Chondrocyte (in vitro differentiated cells): ENCODE measurements around the gene CRYBB2. TPM values are rescaled to one million over a fixed set of nuclear protein-coding genes. Genes with fewer than 3 reads are reported as not detected.

Experiments used
- DNase-seq: peaks from one replicate; pipeline ENCODE4 v3.0.0; 2021; ENCODE audit warnings: mixed read lengths, low spot score
- H3K27ac Mint-ChIP-seq: one replicate; pipeline ENCODE4 v1.8.0; 2021; ENCODE audit warnings: mild to moderate bottlenecking, moderate library complexity, mixed read lengths; ENCODE audit not compliant: unreplicated experiment
- H3K27me3 Mint-ChIP-seq: 2 replicates; pipeline ENCODE4 v1.8.0; 2021; ENCODE audit warnings: low read depth, mixed read lengths
- H3K36me3 Mint-ChIP-seq: 2 replicates; pipeline ENCODE4 v1.8.0; 2021; ENCODE audit warnings: low read depth, mixed read lengths
- H3K4me1 Mint-ChIP-seq: 2 replicates; pipeline ENCODE4 v1.8.0; 2021; ENCODE audit warnings: low read depth, mild to moderate bottlenecking, mixed read lengths
- H3K4me3 Mint-ChIP-seq: one replicate; pipeline ENCODE4 v1.8.0; 2021; ENCODE audit warnings: mild to moderate bottlenecking, moderate library complexity, mixed read lengths; ENCODE audit not compliant: unreplicated experiment
- H3K9me3 Mint-ChIP-seq: 2 replicates; pipeline ENCODE4 v1.8.0; 2021; ENCODE audit warnings: low read depth, mixed read lengths
- CTCF ChIP-seq: fragments of 200-600 bp; sonication (generic); IDR thresholded peaks from 2 replicates; pipeline ENCODE4 v1.5.0; 2021; ENCODE audit warnings: antibody characterized with exemption, mild to moderate bottlenecking, moderate library complexity
- total RNA-seq: library from RNA; stranded (reverse); gene quantifications from 3 replicates; pipeline ENCODE4 v1.2.1, GENCODE V29; 2021

CRYBB2 gene
- total RNA-seq, 1 donor from 2014 or later: not detected

GRCh38 chr22:25212337-25212736 is 7.1 kb upstream of the CRYBB2 start:
- H3K27ac Mint-ChIP-seq: no peak overlapping the region
- DNase-seq: no peak
- peaks cover 9% of the 10 kb centered on the region for H3K36me3 Mint-ChIP-seq
- H3K27me3 Mint-ChIP-seq: peaks cover 6% of the 10 kb centered on the region
- H3K4me3 Mint-ChIP-seq: no peak overlapping the region
- TF ChIP-seq CTCF: no peak
- no peaks in the 10 kb centered on the region for H3K4me1 Mint-ChIP-seq
- peaks cover 11% of the 10 kb centered on the region for H3K9me3 Mint-ChIP-seq

GRCh38 chr22:25213221-25213620 is 6.2 kb upstream of the CRYBB2 start:
- TF ChIP-seq CTCF: no peak
- peaks cover 8% of the 10 kb centered on the region for H3K27me3 Mint-ChIP-seq
- H3K9me3 Mint-ChIP-seq: peaks cover 11% of the 10 kb centered on the region
- no peak for DNase-seq
- no peaks in the 10 kb centered on the region for H3K4me1 Mint-ChIP-seq
- H3K36me3 Mint-ChIP-seq: peaks cover 5% of the 10 kb centered on the region
- H3K4me3 Mint-ChIP-seq: no peak overlapping the region
- no peak overlapping the region for H3K27ac Mint-ChIP-seq

GRCh38 chr22:25216230-25216629 is 3.2 kb upstream of the CRYBB2 start:
- Mint-ChIP-seq H3K4me3 (no peak overlapping the region), H3K4me1 (no peaks in the 10 kb centered on the region), H3K27me3 (peaks cover 25% of the 10 kb centered on the region), H3K27ac (no peak overlapping the region), H3K36me3 (peaks cover 5% of the 10 kb centered on the region), H3K9me3 (peaks cover 11% of the 10 kb centered on the region)
- no peak for TF ChIP-seq CTCF
- no peak for DNase-seq

- Mint-ChIP-seq H3K4me3 (no peak overlapping the region), H3K9me3 (peaks cover 3% of the 10 kb centered on the region), H3K4me1 (no peaks in the 10 kb centered on the region), H3K27me3 (peaks cover 54% of the 10 kb centered on the region), H3K27ac (no peak overlapping the region), H3K36me3 (no peaks in the 10 kb centered on the region)
- no peak for TF ChIP-seq CTCF
- no peak for DNase-seq
Observed at GRCh38 chr22:25219948-25220442, 556 bp downstream of the CRYBB2 start.

GRCh38 chr22:25221790-25222189 is 2.4 kb downstream of the CRYBB2 start:
- no peak for TF ChIP-seq CTCF
- peaks cover 57% of the 10 kb centered on the region for H3K27me3 Mint-ChIP-seq
- no peaks in the 10 kb centered on the region for H3K4me1 Mint-ChIP-seq
- H3K27ac Mint-ChIP-seq: no peak overlapping the region
- H3K36me3 Mint-ChIP-seq: no peaks in the 10 kb centered on the region
- no peaks in the 10 kb centered on the region for H3K9me3 Mint-ChIP-seq
- no peak for DNase-seq
- H3K4me3 Mint-ChIP-seq: no peak overlapping the region
